ENCODE data around the gene DRD4. TPM values are rescaled to one million over a fixed set of nuclear protein-coding genes. Genes with fewer than 3 reads are reported as not detected.

Gene DRD4
- total RNA-seq = 2.6 TPM

- DNase-seq (ENCODE audit: low spot score) = no peak
These were observed at the start of gene DRD4 for GRCh38 chr11:636511-637332. Gene DRD4 (plus strand): TSS chr11:637269. CDS start chr11:637305, 36 bp downstream.

GRCh38 chr11:587546-587945, 49.5 kb upstream of the DRD4 start:
- no peak for DNase-seq (ENCODE audit: low spot score)

GRCh38 chr11:587978-588380, 49.1 kb upstream of the DRD4 start:
- peak; percentile 44 for DNase-seq (ENCODE audit: low spot score)

- no peak for DNase-seq (ENCODE audit: low spot score)
These were observed 47.3 kb upstream of the DRD4 start for GRCh38 chr11:589798-590197.

GRCh38 chr11:590997-591396, 46.1 kb upstream of the DRD4 start:
- no peak for DNase-seq (ENCODE audit: low spot score)

- DNase-seq (ENCODE audit: low spot score) = no peak
These were observed 44.6 kb upstream of the DRD4 start for GRCh38 chr11:592501-592900.

- DNase-seq (ENCODE audit: low spot score) = no peak
These were observed 44.2 kb upstream of the DRD4 start for GRCh38 chr11:592918-593317.

GRCh38 chr11:593347-593746, 43.7 kb upstream of the DRD4 start:
- no peak for DNase-seq (ENCODE audit: low spot score)

GRCh38 chr11:595400-595799, 41.7 kb upstream of the DRD4 start:
- no peak for DNase-seq (ENCODE audit: low spot score)

- no peak for DNase-seq (ENCODE audit: low spot score)
These were observed 40.7 kb upstream of the DRD4 start for GRCh38 chr11:596374-596773.

GRCh38 chr11:597166-597725, 39.8 kb upstream of the DRD4 start:
- DNase-seq (ENCODE audit: low spot score) = no peak

GRCh38 chr11:598005-598680, 38.9 kb upstream of the DRD4 start:
- no peak for DNase-seq (ENCODE audit: low spot score)

GRCh38 chr11:601573-602245, 35.4 kb upstream of the DRD4 start:
- DNase-seq (ENCODE audit: low spot score) = no peak

GRCh38 chr11:603154-603553, 33.9 kb upstream of the DRD4 start:
- DNase-seq (ENCODE audit: low spot score) = no peak

GRCh38 chr11:605286-606129, 31.6 kb upstream of the DRD4 start:
- DNase-seq (ENCODE audit: low spot score) = no peak

- DNase-seq (ENCODE audit: low spot score) = peak; percentile 91
These were observed 30.8 kb upstream of the DRD4 start for GRCh38 chr11:606245-606644.

- no peak for DNase-seq (ENCODE audit: low spot score)
These were observed 29.9 kb upstream of the DRD4 start for GRCh38 chr11:607020-607780.

- no peak for DNase-seq (ENCODE audit: low spot score)
These were observed 29.0 kb upstream of the DRD4 start for GRCh38 chr11:607971-608659.

- DNase-seq (ENCODE audit: low spot score) = no peak
These were observed 28.2 kb upstream of the DRD4 start for GRCh38 chr11:608791-609251.

GRCh38 chr11:609341-609811, 27.7 kb upstream of the DRD4 start:
- no peak for DNase-seq (ENCODE audit: low spot score)
